ENCODE results near the gene NOP9.
"Not testable (repeated sequence)": the region's sequence is repeated elsewhere in the genome, so short reads cannot be mapped to it uniquely, and the experiment has no call there.

Gene NOP9

DNA sequence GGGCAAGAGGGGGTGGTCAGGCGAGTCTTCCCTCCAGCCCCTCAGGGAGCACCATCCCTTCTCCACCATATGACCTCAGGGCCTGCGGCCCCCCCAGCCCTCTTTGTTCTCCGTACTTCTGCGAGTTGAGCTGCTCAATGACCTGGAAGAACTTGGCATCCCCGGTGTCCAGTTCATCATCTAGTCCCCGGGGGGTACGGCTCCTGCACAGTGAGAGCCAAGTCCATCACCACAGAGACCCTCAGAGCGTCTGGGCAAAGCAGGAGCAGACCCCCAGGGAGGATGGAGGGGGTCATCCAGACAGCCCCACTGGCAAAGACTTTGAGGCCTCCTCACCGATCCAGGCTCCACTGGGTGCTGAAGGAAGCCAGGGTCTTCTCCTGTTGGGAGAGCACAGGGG is 26.3 kb downstream of the NOP9 start:
- no peak for DNase-seq (ENCODE audit: low read depth, low spot score)

- DNase-seq (ENCODE audit: low read depth, low spot score) = no peak
Observed at GRCh38 chr14:24327303-24327702, 27.7 kb downstream of the NOP9 start.

DNA sequence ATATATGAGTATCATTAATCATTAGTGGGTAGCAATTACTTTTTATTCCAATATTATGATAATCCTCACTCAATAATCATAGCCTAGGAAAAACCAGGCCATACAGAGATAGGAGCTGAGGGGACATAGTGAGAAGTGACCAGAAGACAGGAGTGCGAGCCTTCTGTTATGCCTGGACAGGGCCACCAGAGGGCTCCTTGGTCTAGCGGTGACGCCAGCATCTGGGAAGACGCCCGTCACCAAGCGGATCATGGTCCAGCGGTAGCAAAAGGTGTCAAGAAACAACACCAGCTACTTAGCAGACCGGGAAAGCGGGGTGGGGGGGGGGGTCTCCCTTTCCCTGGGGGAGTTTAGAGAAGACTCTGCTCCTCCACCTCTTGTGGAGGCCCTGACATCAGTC is 28.3 kb downstream of the NOP9 start:
- DNase-seq (ENCODE audit: low read depth, low spot score) = not testable (repeated sequence)

GRCh38 chr14:24329073-24329663 is 29.5 kb downstream of the NOP9 start:
- DNase-seq (ENCODE audit: low read depth, low spot score) = no peak

GRCh38 chr14:24329736-24330135 is 30.1 kb downstream of the NOP9 start:
- no peak for DNase-seq (ENCODE audit: low read depth, low spot score)

GRCh38 chr14:24330973-24331674 is 31.5 kb downstream of the NOP9 start:
- no peak for DNase-seq (ENCODE audit: low read depth, low spot score)

DNA sequence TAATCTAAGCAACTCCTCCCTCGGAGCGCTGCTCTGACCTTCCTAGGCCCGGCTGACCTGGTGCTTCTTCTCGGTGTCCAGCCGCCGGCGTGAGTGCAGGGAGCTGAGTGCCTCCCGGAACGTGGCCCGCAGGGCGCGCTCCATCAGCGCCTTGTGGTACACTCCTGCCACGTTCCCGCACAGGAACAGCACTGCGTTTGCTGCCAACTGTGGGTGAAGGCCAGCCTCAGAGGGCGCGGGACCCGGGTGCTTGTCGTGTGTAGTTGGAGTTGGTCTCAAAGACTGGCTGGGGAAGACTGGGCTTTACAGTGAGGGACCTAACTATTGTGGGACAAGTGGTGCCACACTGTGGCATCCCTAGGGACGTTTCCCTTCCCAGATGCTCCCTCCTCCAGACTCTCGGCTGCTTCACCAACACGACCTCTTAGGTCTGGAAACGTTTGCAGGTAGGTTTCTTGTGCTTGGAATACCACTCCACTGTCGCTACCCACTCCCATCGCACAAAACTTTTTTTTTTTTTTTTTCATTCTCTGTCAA is 32.1 kb downstream of the NOP9 start:
- no peak for DNase-seq (ENCODE audit: low read depth, low spot score)

- peak; percentile 74 for DNase-seq (ENCODE audit: low read depth, low spot score)
Observed at GRCh38 chr14:24332268-24332993, 32.8 kb downstream of the NOP9 start.

- DNase-seq (ENCODE audit: low read depth, low spot score) = no peak
Observed at GRCh38 chr14:24334431-24335291, 35.0 kb downstream of the NOP9 start, which contains the start of gene ADCY4. Gene ADCY4 (minus strand): TSS chr14:24335071. CDS start chr14:24334652, 419 bp downstream.

- DNase-seq (ENCODE audit: low read depth, low spot score) = no peak
Observed at GRCh38 chr14:24335461-24336171, 36.0 kb downstream of the NOP9 start.

GRCh38 chr14:24337144-24337823 is 37.6 kb downstream of the NOP9 start:
- DNase-seq (ENCODE audit: low read depth, low spot score) = no peak

- no peak for DNase-seq (ENCODE audit: low read depth, low spot score)
Observed at GRCh38 chr14:24337824-24338175, 38.1 kb downstream of the NOP9 start.

GRCh38 chr14:24338843-24339242 is 39.2 kb downstream of the NOP9 start:
- no peak for DNase-seq (ENCODE audit: low read depth, low spot score)

GRCh38 chr14:24339284-24340151 is 39.9 kb downstream of the NOP9 start, which contains the start of gene RIPK3:
Gene RIPK3 (minus strand): TSS chr14:24339991. CDS start chr14:24339826, 165 bp downstream.
- DNase-seq (ENCODE audit: low read depth, low spot score) = peak; percentile 46

- DNase-seq (ENCODE audit: low read depth, low spot score) = no peak
Observed at GRCh38 chr14:24340606-24341005, 41.0 kb downstream of the NOP9 start.

- no peak for DNase-seq (ENCODE audit: low read depth, low spot score)
Observed at GRCh38 chr14:24342889-24343288, 43.2 kb downstream of the NOP9 start.

DNA sequence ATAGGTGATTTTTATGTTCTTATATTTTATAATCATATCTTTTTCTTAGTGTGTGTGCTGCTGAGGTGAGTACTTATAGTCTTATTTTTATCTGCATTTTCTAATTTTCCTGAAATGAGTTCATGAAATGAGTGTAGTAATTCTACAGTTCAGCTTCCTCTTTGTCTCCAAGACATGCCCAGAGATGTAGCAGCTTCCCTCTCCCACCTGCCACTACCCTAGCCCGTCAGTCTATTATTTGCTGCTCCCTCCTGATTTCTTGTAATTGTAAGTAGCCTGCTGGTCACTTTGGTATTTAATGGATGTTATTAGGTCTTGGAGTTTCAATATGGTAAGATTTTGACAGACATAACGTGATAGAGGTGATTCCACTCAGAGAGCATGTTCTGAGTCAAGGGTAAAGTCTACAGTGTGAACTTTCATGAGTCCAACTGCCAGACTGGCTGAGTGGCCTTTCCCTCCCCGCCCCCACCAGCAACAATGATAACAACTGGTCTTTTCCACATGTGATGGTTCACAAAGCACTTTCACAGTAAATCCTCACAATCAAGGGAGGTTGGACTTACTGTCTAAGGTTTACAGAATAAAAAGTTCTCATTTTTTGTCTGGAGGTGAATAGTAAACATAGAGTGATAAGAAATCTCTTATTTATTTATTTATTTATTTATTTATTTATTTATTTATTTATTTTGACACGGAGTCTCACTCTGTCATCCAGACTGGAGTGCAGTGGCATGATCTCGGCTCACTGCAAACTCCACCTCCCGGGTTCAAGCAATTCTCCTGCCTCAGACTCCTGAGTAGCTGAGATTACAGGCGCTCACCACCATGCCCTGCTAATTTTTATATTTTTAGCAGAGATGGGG is 44.4 kb downstream of the NOP9 start:
- no peak for DNase-seq (ENCODE audit: low read depth, low spot score)

GRCh38 chr14:24347134-24347533 is 47.5 kb downstream of the NOP9 start:
- no peak for DNase-seq (ENCODE audit: low read depth, low spot score)

Data from activated CD4-positive, CD25-positive, alpha-beta regulatory T cell treated with anti-CD3 and anti-CD28 coated beads, Interleukin-2, amount 50 U/mL, for 16 hours (primary cell).